GM18868 (cell line): ENCODE measurements around the gene TRAK1.

Source experiments
- ATAC-seq: cut with Tn5 transposase; IDR thresholded peaks from one replicate; pipeline ENCODE4 v1.9.1; 2021; ENCODE audit warnings: mild to moderate bottlenecking, moderate library complexity; ENCODE audit not compliant: unreplicated experiment

Gene TRAK1

GRCh38 chr3:42149532-42149931 lies 58.4 kb downstream of the TRAK1 start:
- ATAC-seq: no peak

- ATAC-seq: no peak
These were observed 58.8 kb downstream of the TRAK1 start for GRCh38 chr3:42149975-42150374.

- ATAC-seq: no peak
These were observed 60.5 kb downstream of the TRAK1 start for GRCh38 chr3:42151596-42152168.

DNA sequence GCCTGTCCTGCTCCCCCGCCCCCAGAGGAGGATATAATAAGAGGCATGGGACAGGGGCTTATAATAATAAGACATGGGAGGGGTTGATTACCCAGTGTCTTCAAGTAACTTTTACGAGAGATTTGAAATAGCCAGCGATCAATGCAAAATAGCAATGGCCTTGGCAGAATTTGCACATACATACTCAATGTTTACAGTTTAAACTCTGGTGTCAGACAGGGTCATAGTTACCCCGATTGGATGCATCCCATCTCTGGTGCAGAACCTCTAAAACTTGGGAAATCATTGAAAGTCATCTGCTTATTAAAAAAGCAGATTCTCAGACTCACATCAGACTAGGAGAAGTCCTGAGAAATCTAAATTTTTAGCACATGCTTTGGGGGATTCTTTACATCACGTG lies 61.0 kb downstream of the TRAK1 start:
- no peak for ATAC-seq

DNA sequence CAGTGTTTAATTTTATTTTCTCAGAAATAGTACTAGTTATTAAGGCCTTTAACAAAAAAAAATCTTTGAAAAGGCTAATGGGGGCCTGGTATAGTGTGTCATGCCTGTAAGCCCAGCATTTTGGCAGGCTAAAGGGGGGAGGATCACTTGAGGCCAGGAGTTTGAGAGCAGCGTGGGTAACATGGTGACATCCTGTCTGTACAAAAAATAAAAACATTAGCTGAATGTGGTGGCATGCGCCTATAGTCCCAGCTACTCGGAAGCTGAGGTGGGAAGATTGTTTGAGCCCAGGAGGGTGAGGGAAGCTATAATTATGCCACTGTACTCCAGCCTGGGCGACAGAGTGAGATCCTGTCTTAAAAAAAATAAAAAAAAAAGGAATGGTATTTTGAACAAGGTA lies 61.9 kb downstream of the TRAK1 start:
- no peak for ATAC-seq

DNA sequence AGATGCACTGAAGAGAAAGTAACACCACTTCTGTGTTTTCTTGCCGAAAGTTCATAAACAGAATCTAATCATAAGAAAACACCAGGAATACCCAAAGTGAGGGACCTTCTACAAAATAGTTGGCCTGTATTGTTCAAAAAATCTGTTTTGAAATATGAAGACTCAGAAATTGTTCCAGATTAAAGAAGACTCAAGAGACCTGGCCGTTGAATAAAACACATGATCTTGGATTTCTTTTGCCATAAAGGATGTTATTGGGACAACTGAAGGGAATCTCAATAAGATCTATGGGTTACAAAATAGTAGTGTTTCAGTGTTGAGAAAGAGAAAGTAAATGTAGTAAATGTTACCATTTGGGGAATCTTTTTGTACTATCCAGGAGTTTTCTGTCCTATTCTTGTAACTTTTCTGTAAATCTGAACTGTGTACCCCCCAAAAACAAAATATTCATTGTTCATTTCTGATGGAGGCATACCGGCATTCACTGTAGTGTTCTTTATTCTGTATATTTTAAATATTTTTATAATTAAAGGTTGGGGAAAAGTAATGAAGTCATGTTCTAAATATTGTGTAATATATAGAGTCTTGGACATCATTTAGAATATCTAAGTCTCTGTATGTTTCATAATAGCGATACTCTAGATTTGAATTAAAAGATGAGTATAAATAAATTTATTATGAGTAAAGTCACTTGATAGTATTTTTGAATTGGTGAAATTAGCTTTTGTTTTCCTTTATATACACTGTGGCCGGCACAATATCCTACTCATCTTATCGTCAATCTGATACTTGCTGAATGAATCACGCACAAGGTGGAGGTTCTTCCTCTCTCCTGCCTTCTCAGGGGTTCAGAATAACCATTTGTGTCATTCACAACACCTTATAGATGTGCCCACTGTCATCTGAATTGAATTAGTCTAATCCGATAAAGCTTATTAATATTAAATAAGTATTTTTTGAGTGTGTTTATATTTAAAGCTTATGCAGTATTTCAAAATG lies 66.7 kb downstream of the TRAK1 start:
- ATAC-seq: peak; percentile 62

DNA sequence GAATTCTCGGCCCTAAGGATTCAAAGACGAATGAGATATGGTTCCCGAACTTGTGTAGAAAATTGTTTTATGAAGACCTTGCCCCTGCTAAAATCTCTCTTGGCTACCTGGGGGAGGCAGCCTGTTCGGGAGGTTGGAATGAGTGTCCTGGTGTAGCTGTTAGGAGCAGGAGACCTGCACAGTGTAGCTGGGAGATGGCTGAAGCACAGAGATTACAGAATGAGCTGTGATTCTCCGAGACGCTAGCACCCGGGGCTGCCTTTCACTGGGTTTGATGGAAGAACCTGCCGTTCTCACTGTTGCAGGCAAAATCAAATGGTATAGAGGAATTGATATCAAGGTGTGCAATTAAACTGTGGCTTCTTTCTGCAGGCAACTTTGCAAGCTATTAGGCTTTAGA lies 68.0 kb downstream of the TRAK1 start:
- no peak for ATAC-seq

GRCh38 chr3:42159706-42160472 lies 68.7 kb downstream of the TRAK1 start:
- ATAC-seq: peak; percentile 55

DNA sequence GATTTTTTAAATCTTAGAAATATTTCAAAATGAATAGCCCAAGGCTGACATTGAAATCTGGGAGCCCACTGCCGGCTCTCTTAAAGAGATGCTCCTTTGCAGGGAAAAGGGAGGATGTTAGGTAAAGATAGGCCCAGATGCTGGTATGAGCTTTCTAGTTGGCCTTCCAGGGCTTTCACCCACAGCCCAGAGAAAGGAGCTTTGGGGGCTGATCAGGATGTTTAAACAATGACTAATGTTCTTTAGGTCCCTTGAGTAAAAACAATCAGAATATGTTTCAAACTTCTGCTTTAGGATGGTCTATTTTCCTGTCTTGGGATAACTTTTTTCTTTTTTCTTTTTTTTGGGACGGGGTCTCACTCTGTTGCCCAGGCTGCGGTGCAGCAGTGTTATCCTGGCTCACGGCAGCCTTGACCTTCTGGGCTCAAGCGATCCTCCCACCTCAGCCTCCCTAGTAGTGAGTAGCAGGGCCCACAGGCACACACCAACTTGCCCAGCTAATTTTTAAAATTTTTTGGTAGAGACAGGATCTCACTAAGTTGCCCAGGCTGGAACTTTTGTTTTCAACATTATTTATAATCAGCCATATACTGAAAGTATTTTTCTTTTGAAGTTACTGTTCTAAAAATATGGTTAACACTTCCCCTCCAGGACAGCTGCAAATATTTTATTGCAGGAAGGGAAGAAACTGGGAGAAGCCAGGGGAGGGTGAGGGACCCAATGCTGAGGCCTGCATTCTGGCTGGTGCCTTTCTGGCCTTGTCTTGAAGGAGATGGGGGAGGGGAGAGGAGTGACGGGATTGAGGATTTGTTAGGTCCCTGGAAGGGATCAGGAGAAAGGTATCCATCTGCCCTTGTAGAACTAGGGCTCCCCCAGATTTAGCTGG lies 70.1 kb downstream of the TRAK1 start:
- no peak for ATAC-seq

DNA sequence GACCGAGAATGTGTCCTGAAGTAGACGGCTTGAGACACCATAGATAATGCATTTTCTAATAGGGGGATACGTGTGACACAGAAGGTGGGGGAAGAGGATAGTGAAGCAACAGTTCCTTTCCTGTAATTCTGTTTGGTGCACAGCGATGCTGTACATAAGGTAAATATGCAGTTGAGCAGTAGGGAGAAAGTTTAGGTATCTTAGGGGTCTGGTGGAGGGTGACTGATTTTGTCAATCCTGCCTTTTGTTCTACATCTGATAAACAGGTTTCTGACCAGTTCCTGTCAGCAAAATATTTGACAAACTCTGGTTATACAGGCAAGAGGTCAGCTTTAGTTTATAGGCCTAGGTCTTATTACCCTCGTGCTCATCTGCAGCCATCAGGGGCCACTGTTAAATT lies 71.3 kb downstream of the TRAK1 start:
- ATAC-seq: no peak

DNA sequence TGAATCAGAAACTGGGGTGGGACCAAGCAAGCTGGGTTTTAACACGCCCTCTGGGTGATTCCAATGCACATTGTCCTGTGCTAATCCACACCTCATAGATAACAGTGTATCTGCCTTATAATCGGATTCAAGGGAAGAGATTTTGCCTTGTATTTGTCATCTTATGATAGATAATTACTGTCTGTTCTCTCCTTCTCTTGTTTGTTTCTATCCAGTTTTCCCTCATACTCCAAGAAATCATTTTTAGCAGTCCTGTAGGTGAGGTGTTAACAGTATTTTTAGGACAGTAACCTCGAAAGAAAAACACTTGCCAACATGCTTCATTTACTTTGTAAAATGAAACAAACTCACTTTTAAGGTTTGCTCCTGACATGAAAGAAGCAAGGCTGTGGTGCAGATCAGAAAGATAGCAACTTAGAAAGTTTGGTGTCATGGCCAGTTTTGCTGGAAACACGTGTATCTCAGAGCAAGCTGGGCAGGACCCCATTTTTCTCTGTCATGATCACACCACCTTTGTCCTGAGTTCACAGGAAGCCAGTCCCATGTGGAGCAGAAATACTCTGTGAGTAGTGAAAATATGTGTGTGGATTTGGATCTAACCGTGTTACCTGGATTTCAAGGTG lies 72.6 kb downstream of the TRAK1 start:
- no peak for ATAC-seq

GRCh38 chr3:42164656-42165055 lies 73.5 kb downstream of the TRAK1 start:
- no peak for ATAC-seq

- no peak for ATAC-seq
These were observed 74.1 kb downstream of the TRAK1 start for GRCh38 chr3:42165211-42165610.

- ATAC-seq: no peak
These were observed 75.1 kb downstream of the TRAK1 start for GRCh38 chr3:42166214-42166613.

- ATAC-seq: no peak
These were observed 75.6 kb downstream of the TRAK1 start for GRCh38 chr3:42166662-42167300.

DNA sequence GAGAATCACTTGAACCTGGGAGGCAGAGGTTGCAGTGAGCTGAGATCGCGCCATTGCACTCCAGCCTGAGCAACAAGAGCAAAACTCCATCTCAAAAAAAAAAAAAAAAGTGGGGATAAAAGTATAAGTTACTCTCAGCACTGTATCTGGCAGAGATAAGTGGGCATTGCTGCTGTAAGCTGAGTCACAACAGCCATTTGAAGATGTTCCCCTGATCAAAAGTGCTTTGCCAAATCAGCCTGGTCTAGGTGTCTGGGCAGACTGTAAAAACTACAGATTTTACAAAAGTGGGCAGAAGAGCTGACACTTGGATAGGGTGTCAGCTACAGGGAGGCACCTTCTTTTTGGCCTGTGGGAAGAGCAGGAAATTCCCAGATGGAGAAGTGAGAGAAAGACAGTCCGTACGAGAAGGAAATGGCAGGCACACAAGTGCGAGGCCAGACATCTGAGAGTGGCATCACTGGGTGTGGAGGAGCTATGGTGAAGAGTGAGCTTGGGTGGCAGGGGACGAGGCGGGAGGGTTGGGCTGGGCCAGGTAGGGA lies 78.5 kb downstream of the TRAK1 start:
- no peak for ATAC-seq

DNA sequence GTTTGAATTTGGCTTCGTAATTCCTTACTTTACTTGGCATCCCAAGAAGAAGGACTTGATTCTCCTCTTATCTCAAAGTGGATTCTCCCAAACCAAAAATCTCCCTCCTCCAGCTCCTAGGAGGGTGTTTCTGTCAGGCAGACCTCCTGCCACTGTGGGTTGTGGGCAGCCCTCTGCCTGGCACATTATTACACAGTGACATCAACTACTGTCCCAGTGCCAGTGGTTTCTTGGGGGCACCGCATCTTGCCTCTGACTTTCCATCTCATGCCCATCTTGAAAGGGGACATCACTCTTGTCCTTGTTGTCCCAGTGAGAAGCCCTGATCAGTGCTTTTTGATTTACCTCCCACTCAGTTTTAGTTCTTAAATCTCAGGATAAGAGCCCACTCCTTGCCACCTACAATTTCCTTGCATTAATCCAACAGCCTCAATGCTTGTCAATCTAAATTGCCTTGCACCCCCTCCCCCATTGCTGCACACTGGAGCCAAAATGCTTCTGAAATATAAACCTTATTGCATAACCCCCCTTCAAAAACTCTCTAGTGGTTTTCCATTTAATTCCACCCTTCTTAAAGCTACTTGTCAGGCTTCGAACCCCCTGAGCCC lies 81.0 kb downstream of the TRAK1 start:
- no peak for ATAC-seq

GRCh38 chr3:42173307-42173706 lies 82.2 kb downstream of the TRAK1 start:
- ATAC-seq: no peak
